NCI-H187 (cell line): ENCODE data around the gene BTBD7.

Experiments
- DNase-seq, 2 experiments: peaks; one replicate each; lab custom pipeline; 2025; lab: John Stamatoyannopoulos, UW

Gene BTBD7

GRCh38 chr14:93328546-93328945 lies 4.3 kb downstream of the BTBD7 start:
- DNase-seq = no peak

GRCh38 chr14:93326196-93326595 lies 6.6 kb downstream of the BTBD7 start:
- no peak for DNase-seq

GRCh38 chr14:93323600-93324174 lies 9.1 kb downstream of the BTBD7 start:
- no peak for DNase-seq

GRCh38 chr14:93322929-93323599 lies 9.8 kb downstream of the BTBD7 start:
- no peak for DNase-seq

GRCh38 chr14:93320489-93320888 lies 12.3 kb downstream of the BTBD7 start:
- no peak for DNase-seq

GRCh38 chr14:93319958-93320357 lies 12.9 kb downstream of the BTBD7 start:
- DNase-seq = no peak

GRCh38 chr14:93319494-93319893 lies 13.3 kb downstream of the BTBD7 start:
- DNase-seq = no peak

GRCh38 chr14:93318927-93319326 lies 13.9 kb downstream of the BTBD7 start:
- no peak for DNase-seq

- no peak for DNase-seq
These were observed 14.7 kb downstream of the BTBD7 start for GRCh38 chr14:93317875-93318807.

GRCh38 chr14:93317210-93317874 lies 15.5 kb downstream of the BTBD7 start:
- DNase-seq = no peak

- no peak for DNase-seq
These were observed 16.1 kb downstream of the BTBD7 start for GRCh38 chr14:93316716-93317115.

- no peak for DNase-seq
These were observed 17.3 kb downstream of the BTBD7 start for GRCh38 chr14:93315575-93315974.

- no peak for DNase-seq
These were observed 21.8 kb downstream of the BTBD7 start for GRCh38 chr14:93311082-93311481.

GRCh38 chr14:93309427-93309966 lies 23.3 kb downstream of the BTBD7 start:
- no peak for DNase-seq

GRCh38 chr14:93308686-93309345 lies 24.0 kb downstream of the BTBD7 start:
- no peak for DNase-seq

- no peak for DNase-seq
These were observed 26.0 kb downstream of the BTBD7 start for GRCh38 chr14:93306812-93307211.

GRCh38 chr14:93305725-93306418 lies 27.0 kb downstream of the BTBD7 start:
- DNase-seq = no peak

GRCh38 chr14:93304771-93305170 lies 28.1 kb downstream of the BTBD7 start:
- no peak for DNase-seq

GRCh38 chr14:93303659-93304058 lies 29.2 kb downstream of the BTBD7 start:
- DNase-seq = no peak

- no peak for DNase-seq
These were observed 29.9 kb downstream of the BTBD7 start for GRCh38 chr14:93302688-93303581.
